ENCODE results near the gene SIPA1L3.

DNA sequence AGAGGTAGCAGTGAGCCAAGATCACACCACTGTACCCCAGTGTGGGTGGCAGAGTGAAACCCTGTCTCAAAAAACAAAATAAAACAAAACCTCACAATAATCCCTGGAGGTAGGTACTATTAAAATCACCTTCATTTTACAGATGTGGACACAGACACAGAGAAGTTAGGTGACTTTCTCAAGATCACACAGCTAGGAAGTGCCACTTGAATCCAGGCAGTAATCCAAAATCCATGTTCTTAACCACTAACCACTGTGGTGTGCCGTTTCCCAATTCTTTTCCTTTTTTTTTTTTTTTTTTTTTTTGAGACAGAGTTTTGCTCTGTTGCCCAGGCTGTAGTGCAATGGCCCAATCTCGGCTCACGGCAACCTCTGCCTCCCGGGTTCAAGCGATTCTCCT lies 340.1 kb downstream of the SIPA1L3 start:
- TF ChIP-seq CTCF (IDR thresholded peaks at IDR 0.05) (no peak), POLR2A (IDR thresholded peaks at IDR 0.05) (no peak)

Data from lower leg skin (tissue), 3 donors.